ENCODE results near the gene PLEKHO2. TPM values are rescaled to one million over a fixed set of nuclear protein-coding genes. Genes with fewer than 3 reads are reported as not detected.

The PLEKHO2 gene
- total RNA-seq, 6 experiments from 2014 or later, result 3.9 to 11.8 (median 5.2) TPM

GRCh38 chr15:64892847-64893403, 51.2 kb downstream of the PLEKHO2 start:
- Histone ChIP-seq H3K4me1 (peaks cover 0 to 8% (median 3%) of the 10 kb centered on the region in 4 donors), H3K9me3 (no peaks in the 10 kb centered on the region), H3K27ac (peak overlapping the region; percentile 62 to 85 (median 76)), H3K36me3 (no peaks in the 10 kb centered on the region), H3K4me3 (no peak overlapping the region), H3K27me3 (no peaks in the 10 kb centered on the region)
- DNase-seq, result peak in 1 of 3 donors; percentile 43
- intact Hi-C loops (cut with DNase I), result no loop called here
- WGBS (ENCODE audit: insufficient coverage, low coverage, low lambda C conversion rate, missing lambda C conversion rate), result 65% methylated on average over 6 of the region's 8 CpGs
- TF ChIP-seq CTCF (IDR thresholded peaks at IDR 0.05) (no peak), POLR2A (IDR thresholded peaks at IDR 0.05) (no peak)
- no peak for ATAC-seq

GRCh38 chr15:64893481-64894394, 52.0 kb downstream of the PLEKHO2 start:
- ATAC-seq, result peak; percentile 70 to 74 (median 72)
- Histone ChIP-seq H3K4me3 (peak overlapping the region in 1 of 3 donors; percentile 13), H3K36me3 (no peaks in the 10 kb centered on the region), H3K27me3 (no peaks in the 10 kb centered on the region), H3K9me3 (no peaks in the 10 kb centered on the region), H3K4me1 (peaks cover 0 to 8% (median 3%) of the 10 kb centered on the region in 4 donors), H3K27ac (peak overlapping the region; percentile 62 to 85 (median 76))
- TF ChIP-seq POLR2A (IDR thresholded peaks at IDR 0.05) (peak; percentile 38), CTCF (IDR thresholded peaks at IDR 0.05) (no peak)
- WGBS (ENCODE audit: insufficient coverage, low coverage, low lambda C conversion rate, missing lambda C conversion rate), result 31% methylated on average over 33 of the region's 44 CpGs
- intact Hi-C loops (cut with DNase I), result no loop called here
- DNase-seq, result peak; percentile 89 to 94 (median 90)

- peaks cover 0 to 8% (median 3%) of the 10 kb centered on the region in 4 donors for H3K4me1 ChIP-seq
- peak overlapping the region in 1 of 3 donors; percentile 13 for H3K4me3 ChIP-seq
- ATAC-seq, result peak; percentile 1 to 39 (median 6)
- DNase-seq, result peak in 2 of 3 donors; percentile 45 to 67
- no peaks in the 10 kb centered on the region for H3K36me3 ChIP-seq
- H3K27me3 ChIP-seq, result no peaks in the 10 kb centered on the region
- TF ChIP-seq POLR2A (IDR thresholded peaks at IDR 0.05) (no peak), CTCF (IDR thresholded peaks at IDR 0.05) (no peak)
- WGBS (ENCODE audit: insufficient coverage, low coverage, low lambda C conversion rate, missing lambda C conversion rate), result 28% methylated on average over 11 of the region's 20 CpGs
- no peaks in the 10 kb centered on the region for H3K9me3 ChIP-seq
- intact Hi-C loops (cut with DNase I), result no loop called here
- peak overlapping the region; percentile 62 to 85 (median 76) for H3K27ac ChIP-seq
These were observed 52.8 kb downstream of the PLEKHO2 start for GRCh38 chr15:64894395-64895056.

GRCh38 chr15:64895285-64896065, 53.8 kb downstream of the PLEKHO2 start:
- H3K36me3 ChIP-seq, result no peaks in the 10 kb centered on the region
- H3K4me3 ChIP-seq, result peak overlapping the region in 1 of 3 donors; percentile 3
- DNase-seq, result peak in 1 of 3 donors; percentile 53
- ATAC-seq, result peak; percentile 32 to 51 (median 42)
- intact Hi-C loops (cut with DNase I), result no loop called here
- WGBS (ENCODE audit: insufficient coverage, low coverage, low lambda C conversion rate, missing lambda C conversion rate), result 51% methylated on average over 5 of the region's 6 CpGs
- no peaks in the 10 kb centered on the region for H3K27me3 ChIP-seq
- no peaks in the 10 kb centered on the region for H3K9me3 ChIP-seq
- peak overlapping the region; percentile 56 to 85 (median 76) for H3K27ac ChIP-seq
- peaks cover 0 to 8% (median 3%) of the 10 kb centered on the region in 4 donors for H3K4me1 ChIP-seq
- TF ChIP-seq CTCF (IDR thresholded peaks at IDR 0.05) (no peak), POLR2A (IDR thresholded peaks at IDR 0.05) (no peak)
